HG03575 (cell line): ENCODE data around the gene KIAA0586.

Experiments
- ATAC-seq: cut with Tn5 transposase; IDR thresholded peaks from one replicate; pipeline ENCODE4 v1.9.1; 2021; ENCODE audit not compliant: unreplicated experiment, insufficient number of reproducible peaks, low FRiP score; ENCODE audit errors: extremely low read depth

KIAA0586 gene

GRCh38 chr14:58535044-58535443 is 107.5 kb downstream of the KIAA0586 start:
- no peak for ATAC-seq

- ATAC-seq, result no peak
Observed at GRCh38 chr14:58537004-58537403, 109.5 kb downstream of the KIAA0586 start.

GRCh38 chr14:58540749-58541632 is 113.5 kb downstream of the KIAA0586 start:
- ATAC-seq, result no peak

- no peak for ATAC-seq
Observed at GRCh38 chr14:58541633-58542022, 114.1 kb downstream of the KIAA0586 start.

- no peak for ATAC-seq
Observed at GRCh38 chr14:58543253-58543652, 115.7 kb downstream of the KIAA0586 start.

- ATAC-seq, result no peak
Observed at GRCh38 chr14:58547649-58548048, 120.1 kb downstream of the KIAA0586 start.

GRCh38 chr14:58549105-58549757 is 121.7 kb downstream of the KIAA0586 start:
- ATAC-seq, result no peak

- ATAC-seq, result no peak
Observed at GRCh38 chr14:58553959-58554358, 126.4 kb downstream of the KIAA0586 start.

GRCh38 chr14:58555647-58556046 is 128.1 kb downstream of the KIAA0586 start:
- ATAC-seq, result no peak

- ATAC-seq, result no peak
Observed at GRCh38 chr14:58557242-58557641, 129.7 kb downstream of the KIAA0586 start.

- ATAC-seq, result no peak
Observed at GRCh38 chr14:58560208-58560607, 132.7 kb downstream of the KIAA0586 start.

- no peak for ATAC-seq
Observed at GRCh38 chr14:58562141-58562540, 134.6 kb downstream of the KIAA0586 start.

GRCh38 chr14:58563978-58564377 is 136.5 kb downstream of the KIAA0586 start:
- ATAC-seq, result no peak

- ATAC-seq, result no peak
Observed at GRCh38 chr14:58565832-58566231, 138.3 kb downstream of the KIAA0586 start.

- no peak for ATAC-seq
Observed at GRCh38 chr14:58566979-58567378, 139.5 kb downstream of the KIAA0586 start.

- no peak for ATAC-seq
Observed at GRCh38 chr14:58568322-58568721, 140.8 kb downstream of the KIAA0586 start.

- no peak for ATAC-seq
Observed at GRCh38 chr14:58571256-58571655, 143.7 kb downstream of the KIAA0586 start.

GRCh38 chr14:58571769-58572472 is 144.4 kb downstream of the KIAA0586 start:
- no peak for ATAC-seq

- ATAC-seq, result no peak
Observed at GRCh38 chr14:58572473-58572853, 144.9 kb downstream of the KIAA0586 start.

- no peak for ATAC-seq
Observed at GRCh38 chr14:58572863-58573262, 145.3 kb downstream of the KIAA0586 start.
